Hematopoietic multipotent progenitor cell treated with erythropoietin and hydrocortisone succinate and interleukin-3 and kit ligand, for 17 days (in vitro differentiated cells): ENCODE data around the gene KCNMB2.

Source experiments
- DNase-seq: peaks from one replicate; pipeline ENCODE4 v3.0.0-alpha.2; 2015; ENCODE audit warnings: low spot score

Gene KCNMB2

GRCh38 chr3:178875836-178876235, 339.6 kb downstream of the KCNMB2 start:
- no peak for DNase-seq

DNA sequence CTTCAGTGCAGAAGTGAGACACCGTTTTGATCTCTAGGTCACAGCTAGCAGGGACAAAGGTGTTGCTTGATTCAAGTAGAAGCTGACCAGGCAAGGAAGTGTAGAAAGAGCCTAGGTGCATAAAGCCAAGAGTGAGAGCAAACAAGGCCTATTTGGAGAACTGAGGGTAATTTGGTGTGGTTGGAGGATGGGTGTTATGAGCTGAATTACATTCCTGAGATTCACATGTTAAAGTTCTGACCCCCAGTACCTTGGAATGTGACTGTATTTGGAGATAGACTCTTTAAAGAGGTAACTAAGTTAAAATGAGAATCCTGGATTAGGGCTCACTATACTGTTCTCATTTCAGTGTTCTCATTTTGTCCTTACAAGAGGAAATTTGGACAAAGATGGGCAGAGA, 344.0 kb downstream of the KCNMB2 start:
- no peak for DNase-seq
